RWPE2 (cell line): Measurements from ENCODE around the gene FABP7.

Experiments
- ATAC-seq: fragments of 200-7000 bp; cut with Tn5 transposase; 3 replicates; pipeline ENCODE4 v1.9.1; 2021; ENCODE audit warnings: low read depth
- DNase-seq: peaks from one replicate; pipeline ENCODE4 v3.0.0-alpha.2; 2020; ENCODE audit warnings: low spot score
- H3K27ac ChIP-seq: fragments of 450-650 bp; 2 replicates; pipeline ENCODE4 v1.5.1; 2017; ENCODE audit warnings: mild to moderate bottlenecking; ENCODE audit not compliant: poor library complexity, severe bottlenecking
- H3K27me3 ChIP-seq: fragments of 250-450 bp; sonication (Bioruptor Pico); 2 replicates; pipeline ENCODE4 v1.5.1; 2021; ENCODE audit warnings: mild to moderate bottlenecking, moderate library complexity; ENCODE audit not compliant: insufficient read depth, poor library complexity, severe bottlenecking
- H3K36me3 ChIP-seq: fragments of 250-450 bp; sonication (Bioruptor Pico); 2 replicates; pipeline ENCODE4 v1.5.1; 2020; ENCODE audit warnings: low read depth, mild to moderate bottlenecking, moderate library complexity
- H3K4me1 ChIP-seq: fragments of 250-450 bp; sonication (Bioruptor Pico); 2 replicates; pipeline ENCODE4 v1.5.1; 2021; ENCODE audit warnings: mild to moderate bottlenecking, moderate library complexity; ENCODE audit not compliant: insufficient read depth, poor library complexity, severe bottlenecking
- H3K4me3 ChIP-seq: fragments of 250-450 bp; sonication (Bioruptor Pico); 2 replicates; pipeline ENCODE4 v1.5.1; 2021; ENCODE audit warnings: mild to moderate bottlenecking, moderate library complexity; ENCODE audit not compliant: severe bottlenecking
- H3K9me3 ChIP-seq: fragments of 250-450 bp; sonication (Bioruptor Pico); 2 replicates; pipeline ENCODE4 v1.5.1; 2021; ENCODE audit warnings: mild to moderate bottlenecking, moderate library complexity; ENCODE audit not compliant: severe bottlenecking
- TF ChIP-seq, protein P1 (sequence below): fragments of 450-650 bp; IDR thresholded peaks from one replicate; pipeline ENCODE4 v1.5.1; 2017; ENCODE audit warnings: mild to moderate bottlenecking, moderate library complexity; ENCODE audit not compliant: poor library complexity, severe bottlenecking

Gene FABP7

DNA sequence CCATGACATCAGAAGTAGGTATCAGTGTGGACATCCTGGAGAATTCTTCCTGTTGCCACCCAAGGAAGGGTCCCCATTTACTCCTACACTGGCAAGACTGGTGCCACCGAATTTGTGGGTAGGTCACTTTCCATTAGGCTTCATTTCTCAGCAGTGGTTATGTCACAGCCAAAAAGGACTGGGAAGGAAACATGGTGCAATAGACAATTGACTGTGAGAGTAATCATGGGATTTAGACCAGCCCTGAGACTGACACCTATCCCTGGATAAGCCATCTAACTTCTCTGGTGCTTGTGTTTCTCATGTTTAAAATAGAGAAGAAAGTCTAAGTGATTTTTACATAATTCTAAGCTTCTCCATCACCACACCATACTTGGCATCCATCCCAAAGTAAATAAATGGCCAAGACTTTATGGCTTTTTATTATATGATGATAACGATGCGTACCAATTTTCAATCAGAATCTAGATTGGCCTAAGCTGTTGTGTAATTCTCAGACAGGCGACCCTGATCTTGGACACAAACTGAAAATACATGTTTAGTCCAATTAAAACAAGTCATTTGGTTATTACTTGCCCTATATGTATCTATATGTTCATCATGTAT is 19.7 kb downstream of the FABP7 start:
- Histone ChIP-seq H3K4me1 (peaks cover 30% of the 10 kb centered on the region), H3K27ac (peak overlapping the region; percentile 61), H3K27me3 (no peaks in the 10 kb centered on the region), H3K9me3 (no peaks in the 10 kb centered on the region), H3K36me3 (no peaks in the 10 kb centered on the region), H3K4me3 (no peak overlapping the region)
- ATAC-seq (no peak), DNase-seq (no peak)
- TF ChIP-seq, protein P1, sequence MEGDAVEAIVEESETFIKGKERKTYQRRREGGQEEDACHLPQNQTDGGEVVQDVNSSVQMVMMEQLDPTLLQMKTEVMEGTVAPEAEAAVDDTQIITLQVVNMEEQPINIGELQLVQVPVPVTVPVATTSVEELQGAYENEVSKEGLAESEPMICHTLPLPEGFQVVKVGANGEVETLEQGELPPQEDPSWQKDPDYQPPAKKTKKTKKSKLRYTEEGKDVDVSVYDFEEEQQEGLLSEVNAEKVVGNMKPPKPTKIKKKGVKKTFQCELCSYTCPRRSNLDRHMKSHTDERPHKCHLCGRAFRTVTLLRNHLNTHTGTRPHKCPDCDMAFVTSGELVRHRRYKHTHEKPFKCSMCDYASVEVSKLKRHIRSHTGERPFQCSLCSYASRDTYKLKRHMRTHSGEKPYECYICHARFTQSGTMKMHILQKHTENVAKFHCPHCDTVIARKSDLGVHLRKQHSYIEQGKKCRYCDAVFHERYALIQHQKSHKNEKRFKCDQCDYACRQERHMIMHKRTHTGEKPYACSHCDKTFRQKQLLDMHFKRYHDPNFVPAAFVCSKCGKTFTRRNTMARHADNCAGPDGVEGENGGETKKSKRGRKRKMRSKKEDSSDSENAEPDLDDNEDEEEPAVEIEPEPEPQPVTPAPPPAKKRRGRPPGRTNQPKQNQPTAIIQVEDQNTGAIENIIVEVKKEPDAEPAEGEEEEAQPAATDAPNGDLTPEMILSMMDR, result no peak

DNA sequence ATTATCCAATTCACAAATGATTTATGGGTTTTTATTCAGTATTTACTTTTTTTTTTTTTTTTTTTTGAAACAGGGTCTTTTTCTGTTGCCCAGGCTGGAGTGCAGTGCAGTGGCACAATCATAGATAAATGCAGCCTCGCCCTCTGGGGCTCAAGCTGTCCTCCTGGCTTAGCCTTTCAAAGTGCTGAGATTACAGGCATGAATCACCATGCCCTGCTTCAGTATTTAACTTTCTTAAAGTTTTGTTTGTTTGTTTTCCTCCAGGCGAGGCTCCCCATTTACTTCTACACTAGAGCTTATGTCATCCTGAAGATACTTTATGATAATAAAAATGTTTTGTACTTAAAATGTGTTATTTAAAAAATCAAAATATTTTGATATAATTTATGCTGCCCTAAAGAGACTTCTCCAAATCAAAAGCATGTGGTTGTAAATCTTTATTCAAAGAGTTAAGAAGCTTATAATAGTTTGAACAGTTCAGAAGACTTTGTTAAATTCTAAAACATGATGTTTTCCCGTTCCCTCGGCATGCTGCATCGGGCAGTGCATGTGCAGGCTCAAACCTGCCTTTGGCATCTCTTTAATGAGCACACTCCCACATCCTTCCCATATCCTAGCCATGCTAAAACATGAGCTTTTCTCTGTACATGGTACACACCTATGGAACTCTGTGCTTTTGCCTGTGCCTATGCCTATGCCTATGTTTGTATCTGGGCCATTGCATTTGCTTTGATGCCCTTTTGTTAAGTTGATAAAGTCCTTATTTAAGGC is 20.6 kb downstream of the FABP7 start:
- Histone ChIP-seq H3K4me1 (peaks cover 30% of the 10 kb centered on the region), H3K9me3 (no peaks in the 10 kb centered on the region), H3K27ac (peak overlapping the region; percentile 61), H3K36me3 (no peaks in the 10 kb centered on the region), H3K4me3 (no peak overlapping the region), H3K27me3 (no peaks in the 10 kb centered on the region)
- ATAC-seq (peak; percentile 86), DNase-seq (peak; percentile 47)
- TF ChIP-seq, protein P1, result no peak

DNA sequence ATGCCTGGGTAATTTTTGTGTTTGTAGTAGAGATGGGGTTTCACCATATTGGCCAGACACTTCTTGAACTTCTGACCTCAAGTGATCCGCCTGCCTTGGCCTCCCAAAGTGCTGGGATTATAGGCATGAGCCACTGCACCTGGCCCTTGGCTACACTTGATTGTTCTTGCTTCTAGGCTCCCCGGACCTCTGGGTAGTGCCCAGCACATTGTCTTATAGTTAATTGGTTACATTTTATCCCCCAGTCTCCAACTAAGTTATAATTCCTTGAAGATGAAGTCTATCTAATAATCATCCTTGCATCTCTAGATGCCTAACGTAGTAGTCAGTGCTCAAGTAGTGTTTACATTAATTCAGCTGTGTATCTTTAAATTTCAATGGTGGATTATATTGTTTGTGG is 21.4 kb downstream of the FABP7 start:
- no peaks in the 10 kb centered on the region for H3K36me3 ChIP-seq
- peaks cover 30% of the 10 kb centered on the region for H3K4me1 ChIP-seq
- no peak for ATAC-seq
- DNase-seq, result no peak
- H3K27me3 ChIP-seq, result no peaks in the 10 kb centered on the region
- H3K9me3 ChIP-seq, result no peaks in the 10 kb centered on the region
- no peak overlapping the region for H3K4me3 ChIP-seq
- TF ChIP-seq, protein P1, result no peak
- H3K27ac ChIP-seq, result peak overlapping the region; percentile 61

DNA sequence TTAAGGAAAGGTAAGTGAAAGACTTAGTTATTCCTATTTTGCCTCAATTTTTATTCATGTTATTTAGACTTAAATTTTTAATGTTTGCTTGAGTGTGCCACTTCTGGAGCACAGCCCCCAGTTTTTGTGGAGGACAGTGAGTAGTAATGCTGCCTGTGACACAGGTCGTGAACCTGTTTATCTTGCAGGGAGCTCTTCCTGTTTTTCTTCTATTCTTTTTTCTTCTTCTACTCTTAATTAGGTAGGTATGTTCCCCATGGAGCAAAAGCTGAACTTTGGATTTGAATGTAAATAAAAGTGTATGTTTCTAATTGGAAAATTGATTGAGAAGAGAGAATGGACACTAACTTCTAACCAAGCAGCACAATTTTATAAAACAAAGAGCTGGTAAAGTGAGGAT is 21.9 kb downstream of the FABP7 start:
- no peak for ATAC-seq

More for the DNA sequence above, 21.9 kb downstream of the FABP7 start:
- H3K36me3 ChIP-seq, result no peaks in the 10 kb centered on the region
- no peak for DNase-seq
- TF ChIP-seq, protein P1, result no peak
- peaks cover 30% of the 10 kb centered on the region for H3K4me1 ChIP-seq
- no peaks in the 10 kb centered on the region for H3K27me3 ChIP-seq
- H3K9me3 ChIP-seq, result no peaks in the 10 kb centered on the region
- H3K27ac ChIP-seq, result no peak overlapping the region
- no peak overlapping the region for H3K4me3 ChIP-seq
